ENCODE measurements around the gene FRMD8. TPM values are rescaled to one million over a fixed set of nuclear protein-coding genes. Genes with fewer than 3 reads are reported as not detected.
"Not testable (repeated sequence)": the region's sequence is repeated elsewhere in the genome, so short reads cannot be mapped to it uniquely, and the experiment has no call there.

The FRMD8 gene
- total RNA-seq, 1 donor from 2014 or later: 39.0 TPM

GRCh38 chr11:65445101-65445603, 58.7 kb downstream of the FRMD8 start:
- no peak for DNase-seq (ENCODE audit: low read depth)
- Histone ChIP-seq H3K27me3 (ENCODE audit: control insufficient read depth, insufficient read depth, low read length) (no peaks in the 10 kb centered on the region), H3K4me3 (ENCODE audit: low read depth, low read length) (no peak overlapping the region), H3K36me3 (ENCODE audit: control insufficient read depth, insufficient read depth, low read length) (peaks cover 2% of the 10 kb centered on the region)
- no peak for TF ChIP-seq CTCF (IDR thresholded peaks at IDR 0.05; ENCODE audit: insufficient read depth, low read length, poor library complexity, severe bottlenecking)

GRCh38 chr11:65445604-65446445, 59.4 kb downstream of the FRMD8 start:
- H3K36me3 ChIP-seq (ENCODE audit: control insufficient read depth, insufficient read depth, low read length): peaks cover 2% of the 10 kb centered on the region
- TF ChIP-seq CTCF (IDR thresholded peaks at IDR 0.05; ENCODE audit: insufficient read depth, low read length, poor library complexity, severe bottlenecking): no peak
- no peak overlapping the region for H3K4me3 ChIP-seq (ENCODE audit: low read depth, low read length)
- H3K27me3 ChIP-seq (ENCODE audit: control insufficient read depth, insufficient read depth, low read length): no peaks in the 10 kb centered on the region
- no peak for DNase-seq (ENCODE audit: low read depth)

- Histone ChIP-seq H3K36me3 (ENCODE audit: control insufficient read depth, insufficient read depth, low read length) (peaks cover 2% of the 10 kb centered on the region), H3K27me3 (ENCODE audit: control insufficient read depth, insufficient read depth, low read length) (no peaks in the 10 kb centered on the region), H3K4me3 (ENCODE audit: low read depth, low read length) (no peak overlapping the region)
- TF ChIP-seq CTCF (IDR thresholded peaks at IDR 0.05; ENCODE audit: insufficient read depth, low read length, poor library complexity, severe bottlenecking): no peak
- DNase-seq (ENCODE audit: low read depth): no peak
Observed at GRCh38 chr11:65446446-65447277, 60.2 kb downstream of the FRMD8 start.

GRCh38 chr11:65448074-65448417, 61.6 kb downstream of the FRMD8 start:
- no peak for DNase-seq (ENCODE audit: low read depth)
- no peak for TF ChIP-seq CTCF (IDR thresholded peaks at IDR 0.05; ENCODE audit: insufficient read depth, low read length, poor library complexity, severe bottlenecking)
- Histone ChIP-seq H3K4me3 (ENCODE audit: low read depth, low read length) (no peak overlapping the region), H3K36me3 (ENCODE audit: control insufficient read depth, insufficient read depth, low read length) (no peaks in the 10 kb centered on the region), H3K27me3 (ENCODE audit: control insufficient read depth, insufficient read depth, low read length) (no peaks in the 10 kb centered on the region)

- H3K4me3 ChIP-seq (ENCODE audit: low read depth, low read length): no peak overlapping the region
- TF ChIP-seq CTCF (IDR thresholded peaks at IDR 0.05; ENCODE audit: insufficient read depth, low read length, poor library complexity, severe bottlenecking): no peak
- DNase-seq (ENCODE audit: low read depth): no peak
- no peaks in the 10 kb centered on the region for H3K27me3 ChIP-seq (ENCODE audit: control insufficient read depth, insufficient read depth, low read length)
- no peaks in the 10 kb centered on the region for H3K36me3 ChIP-seq (ENCODE audit: control insufficient read depth, insufficient read depth, low read length)
Observed at GRCh38 chr11:65448418-65449105, 62.1 kb downstream of the FRMD8 start.

GRCh38 chr11:65451301-65451700, 64.9 kb downstream of the FRMD8 start:
- not testable (repeated sequence) for H3K4me3 ChIP-seq (ENCODE audit: low read depth, low read length); DNase-seq (ENCODE audit: low read depth)

GRCh38 chr11:65452259-65452658, 65.8 kb downstream of the FRMD8 start:
- DNase-seq (ENCODE audit: low read depth); H3K27me3 ChIP-seq (ENCODE audit: control insufficient read depth, insufficient read depth, low read length); H3K36me3 ChIP-seq (ENCODE audit: control insufficient read depth, insufficient read depth, low read length); H3K4me3 ChIP-seq (ENCODE audit: low read depth, low read length): not testable (repeated sequence)

More at GRCh38 chr11:65451301-65451700, 64.9 kb downstream of the FRMD8 start:
- not testable (repeated sequence) for H3K27me3 ChIP-seq (ENCODE audit: control insufficient read depth, insufficient read depth, low read length); H3K36me3 ChIP-seq (ENCODE audit: control insufficient read depth, insufficient read depth, low read length)
